HG03095 (cell line): ENCODE measurements around the gene OR9Q2.
"Not testable (repeated sequence)": the region's sequence is repeated elsewhere in the genome, so short reads cannot be mapped to it uniquely, and the experiment has no call there.

Experiments used
- ATAC-seq: cut with Tn5 transposase; IDR thresholded peaks from one replicate; pipeline ENCODE4 v1.9.1; 2021; ENCODE audit warnings: moderate library complexity; ENCODE audit not compliant: unreplicated experiment

OR9Q2 gene, protein sequence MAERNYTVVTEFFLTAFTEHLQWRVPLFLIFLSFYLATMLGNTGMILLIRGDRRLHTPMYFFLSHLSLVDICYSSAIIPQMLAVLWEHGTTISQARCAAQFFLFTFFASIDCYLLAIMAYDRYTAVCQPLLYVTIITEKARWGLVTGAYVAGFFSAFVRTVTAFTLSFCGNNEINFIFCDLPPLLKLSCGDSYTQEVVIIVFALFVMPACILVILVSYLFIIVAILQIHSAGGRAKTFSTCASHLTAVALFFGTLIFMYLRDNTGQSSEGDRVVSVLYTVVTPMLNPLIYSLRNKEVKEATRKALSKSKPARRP

DNA sequence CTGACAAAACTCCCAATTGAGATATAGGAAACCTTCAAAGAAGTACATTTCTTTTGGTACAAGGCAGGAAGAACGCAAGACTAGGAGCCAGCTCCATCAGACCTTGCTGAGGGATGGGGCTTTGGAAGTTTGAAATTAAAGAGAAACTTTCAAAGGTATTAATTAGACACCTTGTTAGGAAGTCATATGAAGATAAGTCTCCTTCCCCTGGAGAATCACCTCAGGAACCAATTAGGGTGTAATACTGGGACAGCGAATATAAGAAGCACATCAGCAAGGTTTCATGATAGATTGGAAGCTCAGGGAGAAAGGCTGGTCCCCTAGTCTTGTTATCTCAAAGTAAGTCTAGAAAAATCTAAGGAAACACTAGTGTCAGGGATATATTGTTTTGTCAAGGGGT lies at the start of gene OR9Q2:
TSS of gene OR9Q2 (plus strand) at position 301 of the 400 bp plus-strand sequence. CDS start 1,421 bp downstream, outside the sequence.
- ATAC-seq: no peak

DNA sequence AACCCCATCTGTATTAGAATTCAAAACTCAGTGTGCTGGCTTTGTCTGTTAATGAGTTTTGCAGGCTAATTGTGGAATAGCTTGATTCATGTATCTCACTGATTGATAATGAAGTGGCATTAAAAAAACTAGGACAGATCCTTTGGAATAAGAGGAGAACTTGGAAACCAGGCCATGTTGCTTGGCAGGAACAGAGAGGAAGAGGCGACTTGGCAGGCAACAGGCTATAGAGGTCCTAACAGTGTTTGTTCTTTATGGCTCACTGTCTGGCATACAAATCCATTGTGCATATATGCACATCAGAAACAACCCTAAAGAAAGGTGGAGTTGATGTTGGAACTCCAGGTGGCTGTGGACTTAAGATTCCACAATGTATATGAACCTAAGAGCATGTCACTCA lies 46.1 kb upstream of the OR9Q2 start:
- ATAC-seq: no peak

DNA sequence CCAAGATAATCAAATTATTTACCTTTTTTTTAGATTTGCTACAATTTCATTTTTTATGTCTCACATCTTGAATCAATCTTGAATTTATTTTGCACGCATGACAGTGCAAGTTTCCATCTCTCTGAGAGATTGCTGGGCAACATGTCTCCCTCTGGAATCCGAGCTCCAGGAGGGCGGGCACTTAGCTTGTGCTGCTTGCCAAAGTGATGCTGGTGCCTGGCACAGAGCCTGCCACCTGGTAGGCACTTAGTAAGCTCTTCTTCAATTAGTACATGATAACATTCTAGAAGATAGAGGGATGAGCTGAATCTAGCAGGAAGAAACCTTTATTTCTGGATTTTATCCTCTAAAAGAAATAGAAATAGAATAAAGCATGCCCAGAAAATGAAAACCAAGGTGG lies 36.1 kb upstream of the OR9Q2 start:
- no peak for ATAC-seq

DNA sequence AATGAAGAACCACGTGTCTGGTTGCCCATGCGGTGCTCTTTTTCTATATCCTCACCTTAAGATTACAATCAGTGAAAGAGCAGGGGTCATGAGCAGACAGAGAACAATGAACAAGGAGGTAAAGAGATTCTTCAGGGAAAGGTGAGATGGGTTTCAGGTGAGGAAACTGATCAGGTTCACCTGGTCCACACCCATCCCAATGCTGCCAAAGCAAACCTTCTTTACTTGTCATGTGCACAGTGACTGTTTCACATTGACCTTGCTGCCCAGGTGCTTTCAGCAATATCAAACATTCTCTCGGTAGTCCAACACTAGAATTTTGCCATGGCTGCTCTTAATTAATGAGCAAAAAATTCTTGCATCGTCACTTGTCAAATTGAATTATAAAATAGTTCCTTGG lies 24.5 kb upstream of the OR9Q2 start:
- ATAC-seq: no peak

DNA sequence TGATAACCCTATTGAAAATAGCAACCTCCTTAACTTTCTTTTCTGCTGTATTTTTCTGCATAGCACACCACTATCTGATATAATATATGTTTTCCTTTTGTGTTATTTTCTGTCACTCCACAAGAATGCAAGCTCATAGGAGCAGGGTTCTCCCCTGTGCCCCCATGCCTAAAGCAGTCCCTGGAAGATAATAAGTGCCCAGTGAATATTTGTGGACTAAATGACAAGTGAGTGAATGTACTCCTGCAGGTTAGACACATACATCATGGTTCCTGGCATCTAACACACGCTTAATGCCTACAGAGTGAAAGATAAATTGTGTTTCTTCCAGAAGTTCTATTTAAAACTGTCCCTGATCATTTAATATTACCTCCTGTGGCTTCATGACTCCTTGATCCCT lies 23.9 kb upstream of the OR9Q2 start:
- ATAC-seq: no peak

DNA sequence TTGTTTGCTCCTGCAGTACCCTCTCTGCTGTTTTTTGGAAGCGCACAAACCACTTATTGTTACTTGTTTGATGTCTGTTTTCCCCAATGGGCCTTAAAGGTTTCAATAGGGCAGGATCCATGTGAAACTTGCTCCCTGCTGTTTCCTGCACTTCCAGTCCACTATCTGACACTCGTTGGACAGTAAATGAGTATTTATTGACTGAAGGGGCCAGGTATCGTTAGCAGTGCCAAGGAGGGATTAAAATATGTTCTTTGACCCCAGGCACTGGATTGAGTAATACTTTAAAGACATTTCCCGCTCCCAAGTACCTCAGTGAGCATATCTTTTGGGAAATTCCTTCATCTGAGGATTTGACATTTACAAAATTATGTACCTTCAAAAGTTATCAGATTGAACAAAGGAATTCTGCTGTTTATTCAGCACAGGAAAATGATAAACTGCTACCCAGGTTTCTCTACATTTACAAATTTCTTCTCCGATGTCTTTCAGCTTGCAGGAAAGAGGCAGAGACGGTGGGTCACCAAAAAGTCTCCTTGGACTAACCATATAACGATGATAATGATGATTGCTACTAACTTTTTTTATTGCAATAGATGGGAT lies 23.3 kb upstream of the OR9Q2 start:
- no peak for ATAC-seq

DNA sequence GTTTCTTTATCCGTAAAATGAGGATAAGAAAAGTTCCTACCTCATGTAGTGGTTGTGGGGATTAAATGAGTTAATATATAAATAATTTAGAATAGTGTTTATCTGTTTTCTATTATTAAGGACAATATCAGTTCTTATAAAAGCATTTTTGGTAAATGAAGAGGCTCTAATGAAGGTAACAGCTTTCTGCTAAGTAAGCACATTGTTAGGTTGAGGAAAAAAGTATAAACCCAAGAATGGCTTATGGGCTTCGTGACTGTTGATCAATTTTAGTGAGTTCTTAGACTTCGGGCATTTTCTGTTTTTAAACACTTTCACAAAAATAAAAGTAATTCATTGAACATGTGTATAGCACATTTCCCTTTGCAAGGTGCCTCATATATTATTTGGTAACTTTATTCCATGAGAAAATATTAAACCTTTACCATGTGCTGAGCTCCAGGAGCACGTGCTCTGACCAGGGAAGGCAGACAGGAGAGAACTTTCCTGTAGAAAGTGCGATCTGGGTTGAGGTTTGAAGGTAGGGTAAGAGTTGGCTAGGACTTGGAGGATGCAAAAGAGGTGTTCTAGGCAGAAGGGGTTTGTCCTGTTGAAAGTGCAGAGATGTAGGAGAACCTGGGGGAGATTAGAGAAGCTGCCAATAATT lies 11.3 kb upstream of the OR9Q2 start:
- ATAC-seq: no peak

DNA sequence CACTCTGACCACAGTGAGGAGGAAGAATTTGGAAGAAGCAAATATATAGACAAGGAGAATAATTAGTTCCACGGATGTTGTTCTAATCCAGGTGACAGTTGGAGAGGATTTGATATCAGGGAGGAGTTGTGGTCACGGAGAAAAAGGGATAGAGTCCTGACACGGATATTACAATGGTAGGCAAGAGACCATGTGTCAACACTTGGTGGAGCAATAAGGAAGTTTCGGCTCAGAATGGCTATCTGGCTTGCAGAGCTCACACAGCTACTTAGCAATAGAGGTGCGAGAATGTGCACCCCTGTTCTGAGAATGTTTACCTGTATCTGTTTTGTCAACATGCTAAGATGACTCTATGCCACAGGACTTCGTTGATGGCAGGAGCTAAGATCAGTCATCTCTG lies 10.4 kb upstream of the OR9Q2 start:
- no peak for ATAC-seq

DNA sequence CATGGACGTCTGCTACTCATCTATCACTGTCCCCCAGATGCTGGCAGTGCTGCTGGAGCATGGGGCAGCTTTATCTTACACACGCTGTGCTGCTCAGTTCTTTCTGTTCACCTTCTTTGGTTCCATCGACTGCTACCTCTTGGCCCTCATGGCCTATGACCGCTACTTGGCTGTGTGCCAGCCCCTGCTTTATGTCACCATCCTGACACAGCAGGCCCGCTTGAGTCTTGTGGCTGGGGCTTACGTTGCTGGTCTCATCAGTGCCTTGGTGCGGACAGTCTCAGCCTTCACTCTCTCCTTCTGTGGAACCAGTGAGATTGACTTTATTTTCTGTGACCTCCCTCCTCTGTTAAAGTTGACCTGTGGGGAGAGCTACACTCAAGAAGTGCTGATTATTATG lies 9.2 kb upstream of the OR9Q2 start:
- no peak for ATAC-seq

DNA sequence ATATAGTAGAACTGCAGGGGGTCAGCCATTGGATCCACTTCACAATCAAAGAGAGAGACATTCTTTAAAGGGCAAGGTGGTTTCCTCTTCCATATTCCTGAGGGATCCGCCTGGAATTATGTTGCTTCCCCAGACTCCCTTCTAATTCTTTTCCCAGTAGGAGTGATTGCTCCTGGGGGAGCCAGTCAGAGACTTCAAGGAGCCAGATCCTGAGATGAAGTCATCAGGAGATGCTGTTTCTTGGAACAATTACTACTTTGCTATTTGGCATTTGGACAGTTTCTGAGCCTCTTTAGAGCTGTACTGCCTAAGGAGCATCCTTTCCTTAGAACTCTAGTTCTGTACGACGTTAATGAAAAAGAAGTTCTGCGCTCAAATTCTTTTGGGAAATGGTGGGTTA lies 1.9 kb upstream of the OR9Q2 start:
- no peak for ATAC-seq

DNA sequence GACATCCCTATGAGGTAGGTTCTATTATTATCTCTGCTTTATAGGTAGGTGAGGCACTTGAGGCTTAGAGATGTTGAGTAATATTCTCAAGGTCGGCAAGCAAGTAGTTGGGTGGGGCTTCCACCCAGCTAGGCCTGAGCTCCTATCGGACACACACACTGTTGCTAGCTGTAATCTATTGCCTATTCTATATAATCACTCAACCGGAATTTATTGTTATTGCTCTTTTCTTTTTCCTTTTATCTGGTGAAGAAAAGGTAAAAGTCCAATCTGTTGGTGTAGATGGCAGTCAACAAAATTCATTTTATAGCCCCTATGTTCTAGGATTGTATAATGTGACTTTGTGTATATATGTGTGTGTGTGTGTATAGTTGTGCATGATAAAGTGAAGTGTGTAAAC lies 3.4 kb downstream of the OR9Q2 start:
- no peak for ATAC-seq

DNA sequence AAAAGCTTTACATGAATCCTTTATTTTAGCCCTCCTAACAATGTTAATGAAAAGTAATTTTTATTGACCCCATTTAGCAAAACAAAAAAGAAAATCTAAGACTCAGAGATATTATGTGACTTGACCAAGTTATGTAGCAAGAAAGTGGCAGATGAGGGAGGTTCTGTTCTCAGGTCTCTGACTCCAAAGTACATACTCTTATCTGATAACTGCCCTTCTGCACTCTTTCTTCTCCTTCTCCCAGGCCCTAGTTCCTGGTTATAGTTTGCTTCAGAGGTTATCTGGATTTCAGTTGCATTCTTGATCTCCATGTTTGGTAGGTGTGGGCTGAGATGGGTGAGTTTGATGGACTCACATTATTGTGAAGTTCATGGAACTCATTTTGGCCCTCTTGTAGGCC lies 4.5 kb downstream of the OR9Q2 start:
- ATAC-seq: no peak

DNA sequence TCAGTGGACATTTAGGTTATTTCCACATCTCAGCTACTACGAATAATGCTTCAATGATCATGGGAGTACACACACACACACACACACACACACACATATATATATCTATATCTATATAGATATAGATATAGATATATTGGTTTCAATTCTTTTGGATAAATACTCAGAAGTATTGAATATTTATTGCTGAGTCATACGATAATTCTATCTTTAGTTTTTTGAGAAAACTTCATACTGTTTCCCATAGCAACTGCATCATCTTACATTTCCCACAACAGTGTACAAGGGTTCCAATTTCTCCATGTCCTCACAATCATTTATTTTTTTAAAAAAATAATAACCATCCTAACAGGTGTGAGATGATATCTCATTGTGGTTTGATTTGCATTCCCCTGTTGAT lies 7.1 kb downstream of the OR9Q2 start:
- no peak for ATAC-seq

DNA sequence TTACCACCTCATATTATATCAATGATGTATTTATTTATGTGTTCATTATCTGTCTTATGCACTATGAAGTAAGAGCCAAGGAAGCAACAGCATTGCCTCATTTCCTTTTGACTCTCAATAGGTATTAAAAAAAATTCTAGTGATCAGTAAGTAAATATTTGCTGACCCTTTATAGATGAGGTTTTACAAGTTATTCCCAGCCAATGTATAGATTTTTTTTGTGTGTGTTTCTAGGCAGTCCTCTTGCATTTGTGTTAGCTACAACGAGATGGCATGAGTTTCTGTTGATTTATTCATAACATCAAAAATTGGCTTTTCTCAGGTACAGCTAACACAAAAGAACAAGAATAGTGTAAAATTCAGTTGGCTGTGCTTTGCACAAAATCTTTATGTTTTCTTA lies 10.4 kb downstream of the OR9Q2 start:
- ATAC-seq: no peak

DNA sequence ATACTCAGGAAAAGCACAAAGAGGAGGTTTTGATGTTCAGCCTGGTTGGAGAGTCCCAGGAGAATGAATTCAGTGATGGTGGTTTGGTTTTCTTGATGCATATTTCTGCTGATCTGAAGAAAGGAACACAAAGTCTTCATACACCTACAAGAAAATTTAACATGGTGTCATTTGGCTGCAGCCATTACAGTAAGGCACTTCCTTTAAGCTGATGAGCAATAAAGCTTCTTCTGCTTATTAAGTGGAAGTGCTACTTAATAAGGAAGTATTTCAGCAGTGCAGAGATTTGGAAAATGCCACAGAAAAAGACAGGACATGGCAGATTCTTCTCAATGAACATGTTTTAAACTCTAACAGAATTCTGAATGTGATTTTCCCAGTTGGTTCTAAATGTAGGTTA lies 15.2 kb downstream of the OR9Q2 start, which contains the start of gene OR1S2:
TSS of gene OR1S2 (minus strand) at position 101 of the 400 bp plus-strand sequence. CDS start at position 101, 0 bp downstream.
- no peak for ATAC-seq

DNA sequence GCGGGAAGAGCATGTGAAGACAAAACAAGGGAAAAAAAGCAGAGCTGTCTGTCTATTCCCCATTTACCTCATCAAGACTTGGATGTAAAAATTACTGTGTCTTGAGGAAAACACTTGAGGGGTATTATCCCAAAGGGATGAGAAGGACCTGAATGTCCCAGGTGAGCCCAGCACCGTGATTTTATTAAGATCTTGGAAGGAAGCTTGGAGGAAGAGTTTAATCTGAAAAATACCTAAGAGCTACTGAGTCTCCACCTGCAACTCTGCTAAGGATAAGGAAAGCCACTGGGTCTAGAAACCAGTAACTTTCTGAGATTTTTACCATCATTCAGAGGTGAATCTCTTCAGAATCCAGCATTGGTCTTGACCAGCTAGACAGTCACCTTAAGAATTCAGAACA lies 23.6 kb downstream of the OR9Q2 start, which contains the start of gene OR1S1:
TSS of gene OR1S1 (plus strand) at position 301 of the 400 bp plus-strand sequence.
- not testable (repeated sequence) for ATAC-seq

DNA sequence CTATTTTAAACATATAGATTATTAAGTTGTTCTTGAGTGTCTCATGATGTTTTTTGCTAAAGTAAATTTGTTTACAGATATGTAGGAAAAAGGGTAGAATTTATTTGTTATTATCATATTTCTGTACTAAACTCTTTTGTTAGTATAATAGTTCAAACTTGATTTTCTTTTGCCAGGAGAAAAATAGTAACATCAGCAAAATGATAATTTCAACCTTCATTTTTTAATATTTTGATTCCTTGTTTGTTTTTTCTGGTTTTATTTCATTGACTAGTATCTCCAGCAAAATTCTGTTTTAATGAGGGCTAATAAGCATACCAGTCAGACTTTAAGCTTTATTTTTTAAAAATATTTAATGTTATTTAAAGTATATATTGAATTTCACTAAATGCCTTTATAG lies 27.6 kb downstream of the OR9Q2 start:
- no peak for ATAC-seq

DNA sequence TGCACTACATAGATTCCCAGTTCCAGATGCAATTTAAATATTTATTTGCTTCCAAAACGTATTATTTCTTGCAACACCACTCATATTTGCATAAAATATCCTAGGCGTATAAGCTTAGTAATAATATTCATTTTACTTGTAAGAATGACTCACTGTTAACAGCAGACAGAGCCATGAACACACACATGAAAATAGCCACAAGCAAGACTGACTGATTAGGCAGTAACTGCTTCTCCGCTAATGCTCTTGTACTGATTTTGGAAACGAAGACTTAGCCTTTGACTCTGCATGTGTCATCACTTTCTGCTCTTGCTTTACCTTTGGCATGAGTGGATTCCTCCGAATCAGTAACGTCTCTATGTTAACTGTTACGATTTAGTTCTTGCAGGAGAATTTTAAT lies 33.9 kb downstream of the OR9Q2 start:
- ATAC-seq: no peak

DNA sequence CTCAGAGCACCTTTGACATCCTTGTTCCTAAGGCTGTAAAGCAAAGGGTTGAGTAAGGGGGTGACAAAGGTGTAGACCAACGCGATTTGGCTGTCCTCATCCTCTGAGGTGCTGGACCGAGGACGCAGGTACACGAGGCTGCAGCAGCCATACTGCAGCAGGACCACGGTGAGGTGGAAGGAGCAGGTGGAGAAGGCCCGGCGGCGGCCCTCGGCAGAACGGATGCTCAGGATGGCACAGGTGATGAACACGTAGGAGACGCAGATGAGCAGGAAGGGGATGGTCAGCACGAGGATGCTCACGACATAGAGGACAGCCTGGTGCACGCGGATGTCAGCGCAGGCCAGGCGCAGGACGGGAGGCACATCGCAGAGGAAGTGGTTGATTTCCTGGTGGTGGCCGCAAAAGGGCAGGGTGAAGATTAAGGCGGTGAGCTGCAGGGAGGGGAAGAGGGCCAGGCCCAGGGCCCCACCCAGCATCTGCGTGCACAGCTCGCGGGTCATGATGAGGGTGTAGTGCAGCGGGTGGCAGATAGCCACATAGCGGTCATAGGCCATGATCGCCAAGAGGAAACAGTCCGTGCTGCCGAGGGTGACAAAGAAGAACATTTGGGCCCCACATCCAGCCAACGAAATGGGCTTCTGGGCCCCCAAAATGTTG lies 39.2 kb downstream of the OR9Q2 start:
- ATAC-seq: no peak
